CD4-positive, alpha-beta T cell treated with Interleukin-4 for 1 hour (primary cell): Measurements from ENCODE around the gene CNIH4.
"Not testable (repeated sequence)": the region's sequence is repeated elsewhere in the genome, so short reads cannot be mapped to it uniquely, and the experiment has no call there.

Experiments
- DNase-seq, 2 donors: peaks; one replicate each; pipeline ENCODE4 v3.0.0-alpha.2; 2020 to 2022

CNIH4 gene

GRCh38 chr1:224356685-224357625, at the start of gene CNIH4:
Gene CNIH4, plus strand, starts transcription at chr1:224356879. Its CDS starts 46 bp downstream, at chr1:224356925.
- DNase-seq, result peak; percentile 93 to 95

- DNase-seq, result no peak
Measured at GRCh38 chr1:224308064-224308463, 48.6 kb upstream of the CNIH4 start.

- not testable (repeated sequence) for DNase-seq
Measured at GRCh38 chr1:224311503-224311902, 45.2 kb upstream of the CNIH4 start.

GRCh38 chr1:224312025-224312424, 44.7 kb upstream of the CNIH4 start:
- no peak for DNase-seq

GRCh38 chr1:224317383-224318045, 39.2 kb upstream of the CNIH4 start:
- no peak for DNase-seq

GRCh38 chr1:224321706-224322105, 35.0 kb upstream of the CNIH4 start:
- no peak for DNase-seq

- DNase-seq, result no peak
Measured at GRCh38 chr1:224325959-224326358, 30.7 kb upstream of the CNIH4 start.

GRCh38 chr1:224328644-224329043, 28.0 kb upstream of the CNIH4 start:
- no peak for DNase-seq

- DNase-seq, result no peak
Measured at GRCh38 chr1:224329484-224329841, 27.2 kb upstream of the CNIH4 start.

- DNase-seq, result peak; percentile 77 to 84
Measured at GRCh38 chr1:224329842-224330753, 26.6 kb upstream of the CNIH4 start, which contains the start of gene NVL. Gene NVL, minus strand, starts transcription at chr1:224330172. Its CDS starts 45 bp downstream, at chr1:224330127.

- DNase-seq, result no peak
Measured at GRCh38 chr1:224331326-224331725, 25.4 kb upstream of the CNIH4 start.

- no peak for DNase-seq
Measured at GRCh38 chr1:224331824-224332223, 24.9 kb upstream of the CNIH4 start.

GRCh38 chr1:224333309-224333926, 23.3 kb upstream of the CNIH4 start:
- peak; percentile 20 to 75 for DNase-seq

GRCh38 chr1:224333939-224334786, 22.5 kb upstream of the CNIH4 start:
- DNase-seq, result no peak

- DNase-seq, result no peak
Measured at GRCh38 chr1:224338150-224338838, 18.4 kb upstream of the CNIH4 start.

- no peak for DNase-seq
Measured at GRCh38 chr1:224339442-224340033, 17.1 kb upstream of the CNIH4 start.

GRCh38 chr1:224340453-224341384, 16.0 kb upstream of the CNIH4 start:
- DNase-seq, result peak; percentile 29 to 32

GRCh38 chr1:224343679-224344078, 13.0 kb upstream of the CNIH4 start:
- no peak for DNase-seq

GRCh38 chr1:224348137-224348536, 8.5 kb upstream of the CNIH4 start:
- peak in 1 of 2 donors; percentile 28 for DNase-seq
